ENCODE results near the gene TAAR2. TPM values are rescaled to one million over a fixed set of nuclear protein-coding genes. Genes with fewer than 3 reads are reported as not detected.
"Not testable (repeated sequence)": the region's sequence is repeated elsewhere in the genome, so short reads cannot be mapped to it uniquely, and the experiment has no call there.

The TAAR2 gene
- total and polyA plus RNA-seq, 4 donors: not detected

- ATAC-seq (ENCODE audit: low FRiP score) (no peak), DNase-seq (no peak)
- no peak overlapping the region for H3K27ac ChIP-seq (ENCODE audit: low read depth in 1 of 2, low read length in 2 of 2)
- no peaks in the 10 kb centered on the region for H3K36me3 ChIP-seq (ENCODE audit: control insufficient read depth in 1 of 2, insufficient read depth in 2 of 2, low read length in 1 of 2)
- WGBS, 2 donors: 83 to 90% methylated on average over 8 of the region's 8 CpGs
- peaks cover 1% of the 10 kb centered on the region for H3K9me3 ChIP-seq (ENCODE audit: control insufficient read depth, low read length)
- intact Hi-C loops (cut with DNase I): no loop called here
- no peaks in the 10 kb centered on the region for H3K27me3 ChIP-seq (ENCODE audit: control insufficient read depth in 1 of 2, insufficient read depth in 2 of 2, low read length in 1 of 2)
- H3K4me1 ChIP-seq (ENCODE audit: control insufficient read depth in 1 of 2, insufficient read depth in 2 of 2, low read length in 2 of 2): no peaks in the 10 kb centered on the region
- no peak overlapping the region for H3K4me3 ChIP-seq (ENCODE audit: low read length in 2 of 2)
Observed at GRCh38 chr6:132604635-132605152, 19.4 kb downstream of the TAAR2 start.

- H3K4me3 ChIP-seq (ENCODE audit: low read length in 2 of 2); H3K36me3 ChIP-seq (ENCODE audit: control insufficient read depth in 1 of 2, insufficient read depth in 2 of 2, low read length in 1 of 2); DNase-seq; H3K27me3 ChIP-seq (ENCODE audit: control insufficient read depth in 1 of 2, insufficient read depth in 2 of 2, low read length in 1 of 2); H3K4me1 ChIP-seq (ENCODE audit: control insufficient read depth in 1 of 2, insufficient read depth in 2 of 2, low read length in 2 of 2); intact Hi-C loops (cut with DNase I); H3K27ac ChIP-seq (ENCODE audit: low read depth in 1 of 2, low read length in 2 of 2); H3K9me3 ChIP-seq (ENCODE audit: control insufficient read depth, low read length); ATAC-seq (ENCODE audit: low FRiP score): not testable (repeated sequence)
Observed at GRCh38 chr6:132600900-132601299, 23.2 kb downstream of the TAAR2 start.

- Histone ChIP-seq H3K36me3 (ENCODE audit: control insufficient read depth in 1 of 2, insufficient read depth in 2 of 2, low read length in 1 of 2) (no peaks in the 10 kb centered on the region), H3K4me3 (ENCODE audit: low read length in 2 of 2) (no peak overlapping the region), H3K9me3 (ENCODE audit: control insufficient read depth, low read length) (peaks cover 1% of the 10 kb centered on the region), H3K27me3 (ENCODE audit: control insufficient read depth in 1 of 2, insufficient read depth in 2 of 2, low read length in 1 of 2) (peaks cover 0 to 1% of the 10 kb centered on the region in 2 donors), H3K4me1 (ENCODE audit: control insufficient read depth in 1 of 2, insufficient read depth in 2 of 2, low read length in 2 of 2) (no peaks in the 10 kb centered on the region), H3K27ac (ENCODE audit: low read depth in 1 of 2, low read length in 2 of 2) (no peak overlapping the region)
- 38 to 39% methylated on average over 3 of the region's 3 CpGs for WGBS, 2 donors
- ATAC-seq (ENCODE audit: low FRiP score) (no peak), DNase-seq (no peak)
- intact Hi-C loops (cut with DNase I): no loop called here
Observed at GRCh38 chr6:132598473-132598872, 25.6 kb downstream of the TAAR2 start.

GRCh38 chr6:132596201-132596600 is 27.9 kb downstream of the TAAR2 start:
- Histone ChIP-seq H3K4me1 (ENCODE audit: control insufficient read depth in 1 of 2, insufficient read depth in 2 of 2, low read length in 2 of 2) (no peaks in the 10 kb centered on the region), H3K9me3 (ENCODE audit: control insufficient read depth, low read length) (peaks cover 1% of the 10 kb centered on the region), H3K27ac (ENCODE audit: low read depth in 1 of 2, low read length in 2 of 2) (no peak overlapping the region), H3K4me3 (ENCODE audit: low read length in 2 of 2) (no peak overlapping the region), H3K36me3 (ENCODE audit: control insufficient read depth in 1 of 2, insufficient read depth in 2 of 2, low read length in 1 of 2) (no peaks in the 10 kb centered on the region), H3K27me3 (ENCODE audit: control insufficient read depth in 1 of 2, insufficient read depth in 2 of 2, low read length in 1 of 2) (peaks cover 0 to 1% of the 10 kb centered on the region in 2 donors)
- ATAC-seq (ENCODE audit: low FRiP score): no peak
- intact Hi-C loops (cut with DNase I): no loop called here
- no peak for DNase-seq
- WGBS, 2 donors: 43 to 55% methylated on average over 6 of the region's 6 CpGs

- H3K27ac ChIP-seq (ENCODE audit: low read depth in 1 of 2, low read length in 2 of 2): no peak overlapping the region
- peaks cover 0 to 1% of the 10 kb centered on the region in 2 donors for H3K27me3 ChIP-seq (ENCODE audit: control insufficient read depth in 1 of 2, insufficient read depth in 2 of 2, low read length in 1 of 2)
- intact Hi-C loops (cut with DNase I): no loop called here
- no peaks in the 10 kb centered on the region for H3K36me3 ChIP-seq (ENCODE audit: control insufficient read depth in 1 of 2, insufficient read depth in 2 of 2, low read length in 1 of 2)
- WGBS, 2 donors: 74 to 75% methylated on average over 2 of the region's 2 CpGs
- ATAC-seq (ENCODE audit: low FRiP score) (no peak), DNase-seq (no peak)
- no peaks in the 10 kb centered on the region for H3K9me3 ChIP-seq (ENCODE audit: control insufficient read depth, low read length)
- H3K4me3 ChIP-seq (ENCODE audit: low read length in 2 of 2): no peak overlapping the region
- no peaks in the 10 kb centered on the region for H3K4me1 ChIP-seq (ENCODE audit: control insufficient read depth in 1 of 2, insufficient read depth in 2 of 2, low read length in 2 of 2)
Observed at GRCh38 chr6:132592855-132593254, 31.2 kb downstream of the TAAR2 start.

GRCh38 chr6:132590362-132590761 is 33.7 kb downstream of the TAAR2 start:
- WGBS, 2 donors: 74 to 87% methylated on average over 1 of the region's 1 CpG
- H3K27ac ChIP-seq (ENCODE audit: low read depth in 1 of 2, low read length in 2 of 2): no peak overlapping the region
- H3K9me3 ChIP-seq (ENCODE audit: control insufficient read depth, low read length): no peaks in the 10 kb centered on the region
- ATAC-seq (ENCODE audit: low FRiP score) (no peak), DNase-seq (no peak)
- intact Hi-C loops (cut with DNase I): no loop called here
- peaks cover 0 to 1% of the 10 kb centered on the region in 2 donors for H3K27me3 ChIP-seq (ENCODE audit: control insufficient read depth in 1 of 2, insufficient read depth in 2 of 2, low read length in 1 of 2)
- H3K4me3 ChIP-seq (ENCODE audit: low read length in 2 of 2): no peak overlapping the region
- no peaks in the 10 kb centered on the region for H3K36me3 ChIP-seq (ENCODE audit: control insufficient read depth in 1 of 2, insufficient read depth in 2 of 2, low read length in 1 of 2)
- no peaks in the 10 kb centered on the region for H3K4me1 ChIP-seq (ENCODE audit: control insufficient read depth in 1 of 2, insufficient read depth in 2 of 2, low read length in 2 of 2)

GRCh38 chr6:132589454-132589853 is 34.6 kb downstream of the TAAR2 start, which contains the start of gene TAAR5:
Gene TAAR5 (minus strand): TSS chr6:132589741. CDS start chr6:132589686, 55 bp downstream.
- WGBS, 2 donors: 71 to 82% methylated on average over 5 of the region's 5 CpGs
- no peaks in the 10 kb centered on the region for H3K36me3 ChIP-seq (ENCODE audit: control insufficient read depth in 1 of 2, insufficient read depth in 2 of 2, low read length in 1 of 2)
- H3K4me1 ChIP-seq (ENCODE audit: control insufficient read depth in 1 of 2, insufficient read depth in 2 of 2, low read length in 2 of 2): no peaks in the 10 kb centered on the region
- no peak for ATAC-seq (ENCODE audit: low FRiP score)
- no peak within 1 kb of the TSS for H3K27ac ChIP-seq (ENCODE audit: low read depth in 1 of 2, low read length in 2 of 2)
- intact Hi-C loops (cut with DNase I): no loop called here
- H3K27me3 ChIP-seq (ENCODE audit: control insufficient read depth in 1 of 2, insufficient read depth in 2 of 2, low read length in 1 of 2): no peaks in the 10 kb centered on the region
- H3K9me3 ChIP-seq (ENCODE audit: control insufficient read depth, low read length): no peaks in the 10 kb centered on the region
- no peak for DNase-seq
- H3K4me3 ChIP-seq (ENCODE audit: low read length in 2 of 2): no peak within 1 kb of the TSS

GRCh38 chr6:132587424-132587823 is 36.7 kb downstream of the TAAR2 start:
- Histone ChIP-seq H3K27ac (ENCODE audit: low read depth in 1 of 2, low read length in 2 of 2) (no peak overlapping the region), H3K36me3 (ENCODE audit: control insufficient read depth in 1 of 2, insufficient read depth in 2 of 2, low read length in 1 of 2) (no peaks in the 10 kb centered on the region), H3K4me3 (ENCODE audit: low read length in 2 of 2) (no peak overlapping the region), H3K9me3 (ENCODE audit: control insufficient read depth, low read length) (no peaks in the 10 kb centered on the region), H3K27me3 (ENCODE audit: control insufficient read depth in 1 of 2, insufficient read depth in 2 of 2, low read length in 1 of 2) (no peaks in the 10 kb centered on the region), H3K4me1 (ENCODE audit: control insufficient read depth in 1 of 2, insufficient read depth in 2 of 2, low read length in 2 of 2) (no peaks in the 10 kb centered on the region)
- no peak for DNase-seq
- intact Hi-C loops (cut with DNase I): no loop called here
- no peak for ATAC-seq (ENCODE audit: low FRiP score)
- WGBS, 2 donors: 57 to 70% methylated on average over 2 of the region's 2 CpGs

GRCh38 chr6:132584698-132585097 is 39.4 kb downstream of the TAAR2 start:
- H3K4me3 ChIP-seq (ENCODE audit: low read length in 2 of 2): no peak overlapping the region

More at GRCh38 chr6:132584698-132585097, 39.4 kb downstream of the TAAR2 start:
- WGBS, 2 donors: 77 to 90% methylated on average over 1 of the region's 1 CpG
- H3K4me1 ChIP-seq (ENCODE audit: control insufficient read depth in 1 of 2, insufficient read depth in 2 of 2, low read length in 2 of 2): no peaks in the 10 kb centered on the region
- H3K27ac ChIP-seq (ENCODE audit: low read depth in 1 of 2, low read length in 2 of 2): no peak overlapping the region
- DNase-seq (no peak), ATAC-seq (ENCODE audit: low FRiP score) (no peak)
- intact Hi-C loops (cut with DNase I): no loop called here
- H3K9me3 ChIP-seq (ENCODE audit: control insufficient read depth, low read length): peaks cover 2% of the 10 kb centered on the region
- H3K36me3 ChIP-seq (ENCODE audit: control insufficient read depth in 1 of 2, insufficient read depth in 2 of 2, low read length in 1 of 2): no peaks in the 10 kb centered on the region
- H3K27me3 ChIP-seq (ENCODE audit: control insufficient read depth in 1 of 2, insufficient read depth in 2 of 2, low read length in 1 of 2): no peaks in the 10 kb centered on the region

Data from aorta (tissue), 5 donors.